ENCODE results near the gene POLR1C. TPM values are rescaled to one million over a fixed set of nuclear protein-coding genes. Genes with fewer than 3 reads are reported as not detected.

Gene POLR1C
- total RNA-seq, 1 donor from 2014 or later: 75.6 TPM

DNA sequence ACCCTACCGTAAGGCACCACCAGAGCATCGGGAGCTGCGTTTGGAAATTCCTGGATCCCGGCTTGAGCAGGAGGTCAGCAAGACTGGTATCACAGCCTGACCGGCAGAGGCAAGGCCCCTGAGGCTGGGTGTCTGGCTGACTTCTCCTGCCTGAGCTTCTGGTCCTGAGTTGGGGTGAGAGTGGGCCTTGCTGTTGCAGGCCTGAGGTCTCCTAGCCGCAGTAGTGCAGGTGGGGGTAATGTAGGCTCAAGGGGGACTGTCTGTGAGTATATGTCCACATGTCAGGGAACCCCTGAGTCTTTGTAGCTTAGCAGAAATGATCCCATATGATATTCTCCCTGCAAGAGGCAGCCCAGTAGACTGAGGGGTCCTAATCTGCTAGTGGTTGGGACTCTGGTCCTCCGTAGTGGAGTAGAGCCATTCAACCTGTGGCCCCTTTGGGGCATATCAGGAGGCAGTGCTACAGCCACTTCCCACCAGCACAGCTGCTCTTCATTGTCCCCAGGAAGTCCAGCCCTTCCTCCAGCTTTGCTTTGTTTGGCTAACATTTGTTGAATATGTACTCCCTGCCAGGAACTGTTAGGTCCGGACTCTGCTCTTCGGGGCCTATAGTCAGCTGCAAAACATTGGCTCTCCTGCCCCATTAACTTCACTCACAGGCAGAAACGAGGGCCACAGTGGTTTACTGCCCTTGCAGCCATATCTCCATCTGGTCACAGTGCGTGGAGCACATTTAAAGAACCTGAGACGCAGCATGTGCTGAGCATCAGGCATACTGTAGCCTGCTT is 17.7 kb upstream of the POLR1C start:
- peaks cover 5% of the 10 kb centered on the region for H3K4me1 Mint-ChIP-seq
- POLR2A ChIA-PET: no interaction called here
- intact Hi-C loops (cut with micrococcal nuclease): no loop called here
- TF ChIP-seq, protein P1, sequence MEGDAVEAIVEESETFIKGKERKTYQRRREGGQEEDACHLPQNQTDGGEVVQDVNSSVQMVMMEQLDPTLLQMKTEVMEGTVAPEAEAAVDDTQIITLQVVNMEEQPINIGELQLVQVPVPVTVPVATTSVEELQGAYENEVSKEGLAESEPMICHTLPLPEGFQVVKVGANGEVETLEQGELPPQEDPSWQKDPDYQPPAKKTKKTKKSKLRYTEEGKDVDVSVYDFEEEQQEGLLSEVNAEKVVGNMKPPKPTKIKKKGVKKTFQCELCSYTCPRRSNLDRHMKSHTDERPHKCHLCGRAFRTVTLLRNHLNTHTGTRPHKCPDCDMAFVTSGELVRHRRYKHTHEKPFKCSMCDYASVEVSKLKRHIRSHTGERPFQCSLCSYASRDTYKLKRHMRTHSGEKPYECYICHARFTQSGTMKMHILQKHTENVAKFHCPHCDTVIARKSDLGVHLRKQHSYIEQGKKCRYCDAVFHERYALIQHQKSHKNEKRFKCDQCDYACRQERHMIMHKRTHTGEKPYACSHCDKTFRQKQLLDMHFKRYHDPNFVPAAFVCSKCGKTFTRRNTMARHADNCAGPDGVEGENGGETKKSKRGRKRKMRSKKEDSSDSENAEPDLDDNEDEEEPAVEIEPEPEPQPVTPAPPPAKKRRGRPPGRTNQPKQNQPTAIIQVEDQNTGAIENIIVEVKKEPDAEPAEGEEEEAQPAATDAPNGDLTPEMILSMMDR (IDR thresholded peaks at IDR 0.05): no peak
- H3K4me3 Mint-ChIP-seq: no peak overlapping the region
- H3K36me3 Mint-ChIP-seq (ENCODE audit: low read depth): peaks cover 66% of the 10 kb centered on the region
- no peaks in the 10 kb centered on the region for H3K9me3 Mint-ChIP-seq
- DNase-seq (no peak), ATAC-seq (ENCODE audit: low read depth) (no peak)
- H3K27ac Mint-ChIP-seq: no peak overlapping the region
- CTCF ChIA-PET: interaction anchor here (1.1 kb wide), 1 partner anchor 9 kb away, joined by 3 read pairs; no protein-coding TSS in a partner anchor
- no peaks in the 10 kb centered on the region for H3K27me3 Mint-ChIP-seq

DNA sequence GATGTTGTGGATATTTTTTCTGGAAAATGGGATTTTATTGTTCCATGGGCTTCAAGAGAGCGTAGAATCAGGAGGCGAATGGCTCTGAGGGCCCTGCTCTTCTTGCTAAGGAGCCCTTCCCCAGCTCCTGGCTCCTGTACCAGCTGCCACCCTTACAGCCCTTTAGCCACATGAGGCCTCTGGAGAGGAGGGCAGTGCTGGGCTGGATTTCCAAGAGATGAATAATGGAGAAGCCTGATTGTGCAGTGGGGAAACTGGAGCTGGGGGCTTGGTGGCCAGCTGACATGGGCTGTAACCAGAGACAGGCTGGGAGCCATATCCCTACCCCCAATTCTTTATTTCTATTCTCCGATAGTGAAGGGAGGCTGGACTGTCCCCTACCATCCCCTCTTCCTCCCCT is 16.0 kb upstream of the POLR1C start:
- no peaks in the 10 kb centered on the region for H3K4me1 Mint-ChIP-seq
- CTCF ChIA-PET: interaction anchor here (1.3 kb wide), 1 partner anchor 239 kb away, joined by 3 read pairs; no protein-coding TSS in a partner anchor
- no peak overlapping the region for H3K27ac Mint-ChIP-seq

DNA sequence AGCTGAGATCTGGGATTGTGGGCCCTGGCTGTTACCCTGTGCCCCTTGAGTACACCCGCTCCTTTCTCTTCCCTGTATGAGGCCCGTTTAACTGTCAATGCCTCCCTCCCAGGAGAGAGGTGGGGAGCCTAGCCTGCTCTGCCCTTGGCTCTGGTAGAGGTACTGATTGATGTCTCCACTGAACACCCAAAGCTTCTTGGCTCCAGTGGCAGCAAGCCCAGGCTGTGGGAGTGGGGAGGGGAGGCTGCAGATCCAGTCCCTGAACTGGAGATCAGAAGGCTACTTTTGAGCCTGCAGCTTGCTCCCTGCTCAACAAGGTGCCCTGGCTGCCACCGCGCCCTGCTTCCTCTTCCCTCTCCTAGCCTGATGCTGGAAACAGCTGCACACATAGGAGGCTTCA is 14.2 kb upstream of the POLR1C start:
- H3K4me1 Mint-ChIP-seq: peaks cover 5% of the 10 kb centered on the region
- TF ChIP-seq, protein P1 (IDR thresholded peaks at IDR 0.05): no peak
- H3K4me3 Mint-ChIP-seq: no peak overlapping the region
- H3K27ac Mint-ChIP-seq: no peak overlapping the region
- H3K27me3 Mint-ChIP-seq: no peaks in the 10 kb centered on the region
- no peaks in the 10 kb centered on the region for H3K9me3 Mint-ChIP-seq
- ATAC-seq (ENCODE audit: low read depth) (no peak), DNase-seq (no peak)
- peaks cover 82% of the 10 kb centered on the region for H3K36me3 Mint-ChIP-seq (ENCODE audit: low read depth)
- CTCF ChIA-PET: interaction anchor here (0.9 kb wide), 1 partner anchor 14 kb away, joined by 3 read pairs; no protein-coding TSS in a partner anchor
- POLR2A ChIA-PET: no interaction called here
- intact Hi-C loops (cut with micrococcal nuclease): no loop called here

More for the DNA sequence above, 16.0 kb upstream of the POLR1C start:
- POLR2A ChIA-PET: interaction anchor here (1.2 kb wide), 1 partner anchor 9 kb away, joined by 3 read pairs; the partner anchor contains the start of gene LRRC73
- Mint-ChIP-seq H3K9me3 (no peaks in the 10 kb centered on the region), H3K36me3 (ENCODE audit: low read depth) (peaks cover 78% of the 10 kb centered on the region), H3K4me3 (no peak overlapping the region), H3K27me3 (no peaks in the 10 kb centered on the region)
- no peak for DNase-seq
- no peak for ATAC-seq (ENCODE audit: low read depth)
- intact Hi-C loops (cut with micrococcal nuclease): no loop called here
- TF ChIP-seq, protein P1 (IDR thresholded peaks at IDR 0.05): no peak

GRCh38 chr6:43503443-43503842 is 13.4 kb upstream of the POLR1C start:
- peaks cover under 1% of the 10 kb centered on the region for H3K27me3 Mint-ChIP-seq
- H3K4me3 Mint-ChIP-seq: no peak overlapping the region
- DNase-seq (no peak), ATAC-seq (ENCODE audit: low read depth) (no peak)
- TF ChIP-seq, protein P1 (IDR thresholded peaks at IDR 0.05): no peak
- H3K4me1 Mint-ChIP-seq: peaks cover 8% of the 10 kb centered on the region
- CTCF ChIA-PET: interaction anchor here (0.9 to 1.5 kb wide), 2 partner anchors 14 to 26 kb away, joined by 3 to 5 read pairs; partner anchors contain the start of gene TJAP1
- peaks cover 74% of the 10 kb centered on the region for H3K36me3 Mint-ChIP-seq (ENCODE audit: low read depth)
- intact Hi-C loops (cut with micrococcal nuclease): no loop called here
- POLR2A ChIA-PET: interaction anchor here (0.7 kb wide), 1 partner anchor 139 kb away, joined by 3 read pairs; no protein-coding TSS in a partner anchor
- H3K9me3 Mint-ChIP-seq: no peaks in the 10 kb centered on the region
- H3K27ac Mint-ChIP-seq: no peak overlapping the region

Data from activated B cell treated with CpG ODN at 0.5 μM for 24 hours (primary cell).